A549 (cell line): ENCODE data around the gene GNA12.

Experiments
- HEYL ChIP-seq: fragments of 250-450 bp; sonication (Bioruptor Pico); IDR thresholded peaks from 2 replicates; pipeline ENCODE4 v1.8.0; 2021; ENCODE audit warnings: mild to moderate bottlenecking, moderate library complexity
- PHF8 ChIP-seq: fragments of 200-600 bp; sonication (generic); IDR thresholded peaks from 2 replicates; pipeline ENCODE4 v1.6.1; 2016; ENCODE audit warnings: low read depth, mild to moderate bottlenecking, antibody characterized with exemption, moderate library complexity, borderline replicate concordance
- POLR2A ChIP-seq: IDR thresholded peaks from 2 replicates; pipeline ENCODE4 v1.6.1; 2012; ENCODE audit warnings: mild to moderate bottlenecking, low read length

GRCh38 chr7:2734751-2735571 is 109.1 kb downstream of the GNA12 start:
- no peak for TF ChIP-seq HEYL (CRISPR knock-in tag)
- no peak for TF ChIP-seq POLR2A
- no peak for TF ChIP-seq PHF8
